ENCODE measurements around the gene MAP3K14. TPM values are rescaled to one million over a fixed set of nuclear protein-coding genes. Genes with fewer than 3 reads are reported as not detected.

The MAP3K14 gene
- total RNA-seq, 4 donors from 2014 or later = 16.5 to 30.4 (median 24.7) TPM

GRCh38 chr17:45332989-45333701, 16.3 kb upstream of the MAP3K14 start:
- TF ChIP-seq POLR2A (IDR thresholded peaks at IDR 0.05) (no peak), CTCF (IDR thresholded peaks at IDR 0.05) (no peak)
- Histone ChIP-seq H3K4me3 (no peak overlapping the region), H3K27me3 (no peaks in the 10 kb centered on the region), H3K27ac (no peak overlapping the region), H3K36me3 (no peaks in the 10 kb centered on the region), H3K4me1 (peaks cover 0 to 7% (median 3%) of the 10 kb centered on the region in 4 donors), H3K9me3 (no peaks in the 10 kb centered on the region)
- peak in 1 of 3 donors; percentile 45 for DNase-seq

GRCh38 chr17:45332505-45332904, 15.7 kb upstream of the MAP3K14 start:
- Histone ChIP-seq H3K27me3 (no peaks in the 10 kb centered on the region), H3K36me3 (no peaks in the 10 kb centered on the region), H3K4me3 (no peak overlapping the region), H3K9me3 (no peaks in the 10 kb centered on the region), H3K4me1 (peaks cover 0 to 7% (median 3%) of the 10 kb centered on the region in 4 donors), H3K27ac (no peak overlapping the region)
- no peak for TF ChIP-seq CTCF (IDR thresholded peaks at IDR 0.05)
- no peak for TF ChIP-seq POLR2A (IDR thresholded peaks at IDR 0.05)
- DNase-seq = peak in 1 of 3 donors; percentile 34

GRCh38 chr17:45326626-45327025, 9.8 kb upstream of the MAP3K14 start:
- H3K4me1 ChIP-seq = peaks cover 0 to 4% (median 0%) of the 10 kb centered on the region in 4 donors
- H3K27ac ChIP-seq = no peak overlapping the region
- TF ChIP-seq CTCF (IDR thresholded peaks at IDR 0.05) (no peak), POLR2A (IDR thresholded peaks at IDR 0.05) (no peak)
- H3K36me3 ChIP-seq = no peaks in the 10 kb centered on the region
- DNase-seq = peak in 1 of 3 donors; percentile 6
- no peaks in the 10 kb centered on the region for H3K9me3 ChIP-seq
- no peaks in the 10 kb centered on the region for H3K27me3 ChIP-seq
- H3K4me3 ChIP-seq = no peak overlapping the region

- no peak for TF ChIP-seq POLR2A (IDR thresholded peaks at IDR 0.05)
- TF ChIP-seq CTCF (IDR thresholded peaks at IDR 0.05) = no peak
- H3K4me1 ChIP-seq = peaks cover 0 to 12% (median 6%) of the 10 kb centered on the region in 4 donors
- H3K9me3 ChIP-seq = no peaks in the 10 kb centered on the region
- H3K27me3 ChIP-seq = no peaks in the 10 kb centered on the region
- no peaks in the 10 kb centered on the region for H3K36me3 ChIP-seq
- no peak overlapping the region for H3K4me3 ChIP-seq
- peak in 1 of 3 donors; percentile 13 for DNase-seq
- H3K27ac ChIP-seq = no peak overlapping the region
Measured at GRCh38 chr17:45325810-45326209, 9.0 kb upstream of the MAP3K14 start.

GRCh38 chr17:45324336-45324735, 7.5 kb upstream of the MAP3K14 start:
- H3K9me3 ChIP-seq = no peaks in the 10 kb centered on the region
- H3K4me1 ChIP-seq = peaks cover 0 to 27% (median 11%) of the 10 kb centered on the region in 4 donors
- no peaks in the 10 kb centered on the region for H3K36me3 ChIP-seq
- no peak for TF ChIP-seq CTCF (IDR thresholded peaks at IDR 0.05)
- TF ChIP-seq POLR2A (IDR thresholded peaks at IDR 0.05) = no peak
- H3K27me3 ChIP-seq = no peaks in the 10 kb centered on the region
- DNase-seq = no peak
- no peak overlapping the region for H3K27ac ChIP-seq
- no peak overlapping the region for H3K4me3 ChIP-seq

All from Peyer's patch (tissue), 4 donors.